Measurements from ENCODE around the gene NHLH1.

GRCh38 chr1:160362168-160362957 is 4.5 kb upstream of the NHLH1 start:
- TF ChIP-seq CTCF (IDR thresholded peaks at IDR 0.05) (no peak), POLR2A (IDR thresholded peaks at IDR 0.05) (no peak)

Measured in testis (tissue), 2 donors.